Rectal smooth muscle tissue (tissue), 1 donor: ENCODE results near the gene CKB.

Experiments
- H3K27ac ChIP-seq: one replicate; pipeline ENCODE4 v1.7.0; 2013; ENCODE audit warnings: low read depth, low read length, inconsistent platforms
- H3K27me3 ChIP-seq: one replicate; pipeline ENCODE4 v1.7.0; 2013; ENCODE audit warnings: low read length; ENCODE audit not compliant: control insufficient read depth, insufficient read depth
- H3K36me3 ChIP-seq: one replicate; pipeline ENCODE4 v1.7.0; 2013; ENCODE audit warnings: low read length; ENCODE audit not compliant: control insufficient read depth, insufficient read depth
- H3K4me1 ChIP-seq: one replicate; pipeline ENCODE4 v1.7.0; 2013; ENCODE audit warnings: low read length; ENCODE audit not compliant: control insufficient read depth, insufficient read depth
- H3K4me3 ChIP-seq: one replicate; pipeline ENCODE4 v1.7.0; 2013; ENCODE audit warnings: low read length
- H3K9ac ChIP-seq: one replicate; pipeline ENCODE4 v1.7.0; 2013; ENCODE audit warnings: low read length

The CKB gene

GRCh38 chr14:103546652-103547454, 24.2 kb upstream of the CKB start:
- Histone ChIP-seq H3K36me3 (no peaks in the 10 kb centered on the region), H3K9ac (no peak overlapping the region), H3K4me1 (peaks cover 68% of the 10 kb centered on the region), H3K27me3 (no peaks in the 10 kb centered on the region), H3K27ac (peak overlapping the region; percentile 21), H3K4me3 (no peak overlapping the region)

- H3K27me3 ChIP-seq: no peaks in the 10 kb centered on the region
- no peaks in the 10 kb centered on the region for H3K36me3 ChIP-seq
- H3K4me1 ChIP-seq: peaks cover 68% of the 10 kb centered on the region
- no peak overlapping the region for H3K27ac ChIP-seq
- no peak overlapping the region for H3K9ac ChIP-seq
- H3K4me3 ChIP-seq: no peak overlapping the region
Observed at GRCh38 chr14:103545915-103546651, 23.5 kb upstream of the CKB start.

GRCh38 chr14:103545219-103545914, 22.7 kb upstream of the CKB start:
- H3K27ac ChIP-seq: peak overlapping the region; percentile 85
- peaks cover 68% of the 10 kb centered on the region for H3K4me1 ChIP-seq
- no peak overlapping the region for H3K4me3 ChIP-seq
- no peaks in the 10 kb centered on the region for H3K27me3 ChIP-seq
- H3K36me3 ChIP-seq: no peaks in the 10 kb centered on the region
- no peak overlapping the region for H3K9ac ChIP-seq

- H3K4me1 ChIP-seq: peaks cover 64% of the 10 kb centered on the region
- peak overlapping the region; percentile 26 for H3K4me3 ChIP-seq
- H3K27me3 ChIP-seq: no peaks in the 10 kb centered on the region
- H3K27ac ChIP-seq: peak overlapping the region; percentile 85
- no peak overlapping the region for H3K9ac ChIP-seq
- H3K36me3 ChIP-seq: no peaks in the 10 kb centered on the region
Observed at GRCh38 chr14:103544388-103545218, 22.0 kb upstream of the CKB start.

GRCh38 chr14:103543721-103544387, 21.2 kb upstream of the CKB start:
- Histone ChIP-seq H3K27ac (peak overlapping the region; percentile 85), H3K9ac (no peak overlapping the region), H3K4me1 (peaks cover 63% of the 10 kb centered on the region), H3K27me3 (no peaks in the 10 kb centered on the region), H3K36me3 (no peaks in the 10 kb centered on the region), H3K4me3 (no peak overlapping the region)

GRCh38 chr14:103543140-103543539, 20.5 kb upstream of the CKB start:
- peak overlapping the region; percentile 85 for H3K27ac ChIP-seq
- no peaks in the 10 kb centered on the region for H3K36me3 ChIP-seq
- H3K9ac ChIP-seq: no peak overlapping the region
- peaks cover 68% of the 10 kb centered on the region for H3K4me1 ChIP-seq
- H3K27me3 ChIP-seq: no peaks in the 10 kb centered on the region
- no peak overlapping the region for H3K4me3 ChIP-seq

GRCh38 chr14:103542605-103543088, 20.0 kb upstream of the CKB start:
- H3K27ac ChIP-seq: peak overlapping the region; percentile 85

GRCh38 chr14:103541709-103542604, 19.3 kb upstream of the CKB start:
- H3K4me1 ChIP-seq: peaks cover 70% of the 10 kb centered on the region
- no peaks in the 10 kb centered on the region for H3K27me3 ChIP-seq
- no peak overlapping the region for H3K9ac ChIP-seq
- H3K27ac ChIP-seq: peak overlapping the region; percentile 85
- H3K4me3 ChIP-seq: no peak overlapping the region
- H3K36me3 ChIP-seq: no peaks in the 10 kb centered on the region

More at GRCh38 chr14:103542605-103543088, 20.0 kb upstream of the CKB start:
- H3K27me3 ChIP-seq: no peaks in the 10 kb centered on the region
- H3K4me1 ChIP-seq: peaks cover 70% of the 10 kb centered on the region
- no peaks in the 10 kb centered on the region for H3K36me3 ChIP-seq
- H3K9ac ChIP-seq: no peak overlapping the region
- no peak overlapping the region for H3K4me3 ChIP-seq

- Histone ChIP-seq H3K27me3 (no peaks in the 10 kb centered on the region), H3K4me3 (peak overlapping the region; percentile 17), H3K27ac (peak overlapping the region; percentile 85), H3K4me1 (peaks cover 67% of the 10 kb centered on the region), H3K9ac (no peak overlapping the region), H3K36me3 (no peaks in the 10 kb centered on the region)
Observed at GRCh38 chr14:103540821-103541708, 18.4 kb upstream of the CKB start.
